Measurements from ENCODE around the gene MACF1. TPM values are rescaled to one million over a fixed set of nuclear protein-coding genes. Genes with fewer than 3 reads are reported as not detected.
"Not testable (repeated sequence)": the region's sequence is repeated elsewhere in the genome, so short reads cannot be mapped to it uniquely, and the experiment has no call there.

MACF1 gene
- total RNA-seq, 3 donors from 2014 or later = 279 to 350 (median 325) TPM

- no peak overlapping the region for H3K27ac ChIP-seq
- TF ChIP-seq, protein P1, sequence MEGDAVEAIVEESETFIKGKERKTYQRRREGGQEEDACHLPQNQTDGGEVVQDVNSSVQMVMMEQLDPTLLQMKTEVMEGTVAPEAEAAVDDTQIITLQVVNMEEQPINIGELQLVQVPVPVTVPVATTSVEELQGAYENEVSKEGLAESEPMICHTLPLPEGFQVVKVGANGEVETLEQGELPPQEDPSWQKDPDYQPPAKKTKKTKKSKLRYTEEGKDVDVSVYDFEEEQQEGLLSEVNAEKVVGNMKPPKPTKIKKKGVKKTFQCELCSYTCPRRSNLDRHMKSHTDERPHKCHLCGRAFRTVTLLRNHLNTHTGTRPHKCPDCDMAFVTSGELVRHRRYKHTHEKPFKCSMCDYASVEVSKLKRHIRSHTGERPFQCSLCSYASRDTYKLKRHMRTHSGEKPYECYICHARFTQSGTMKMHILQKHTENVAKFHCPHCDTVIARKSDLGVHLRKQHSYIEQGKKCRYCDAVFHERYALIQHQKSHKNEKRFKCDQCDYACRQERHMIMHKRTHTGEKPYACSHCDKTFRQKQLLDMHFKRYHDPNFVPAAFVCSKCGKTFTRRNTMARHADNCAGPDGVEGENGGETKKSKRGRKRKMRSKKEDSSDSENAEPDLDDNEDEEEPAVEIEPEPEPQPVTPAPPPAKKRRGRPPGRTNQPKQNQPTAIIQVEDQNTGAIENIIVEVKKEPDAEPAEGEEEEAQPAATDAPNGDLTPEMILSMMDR (IDR thresholded peaks at IDR 0.05) = no peak
- TF ChIP-seq POLR2A (IDR thresholded peaks at IDR 0.05) = no peak
- TF ChIP-seq POLR2AphosphoS5 (IDR thresholded peaks at IDR 0.05) = no peak
- DNase-seq (ENCODE audit: low spot score in 2 of 2) = no peak
These were observed 249.1 kb downstream of the MACF1 start for GRCh38 chr1:39453603-39454002.

DNA sequence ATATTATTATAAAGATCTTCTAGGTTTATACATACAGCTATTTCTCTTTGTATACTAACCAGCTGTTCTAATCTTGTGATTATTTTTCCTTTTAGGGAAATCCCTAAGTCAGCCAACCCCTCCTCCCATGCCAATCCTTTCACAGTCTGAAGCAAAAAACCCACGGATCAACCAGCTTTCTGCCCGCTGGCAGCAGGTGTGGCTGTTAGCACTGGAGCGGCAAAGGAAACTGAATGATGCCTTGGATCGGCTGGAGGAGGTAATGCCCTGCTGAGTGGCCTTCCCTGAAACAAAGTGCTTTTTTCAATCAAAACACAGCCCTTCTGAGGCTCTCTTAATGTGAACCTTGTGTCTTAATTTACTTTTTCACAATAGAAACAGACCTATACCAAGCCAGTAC is 254.5 kb downstream of the MACF1 start:
- TF ChIP-seq, protein P1 (IDR thresholded peaks at IDR 0.05) = no peak
- TF ChIP-seq POLR2AphosphoS5 (IDR thresholded peaks at IDR 0.05) = no peak
- H3K9me3 ChIP-seq = no peaks in the 10 kb centered on the region
- DNase-seq (ENCODE audit: low spot score in 2 of 2) = no peak
- intact Hi-C loops (cut with DNase I; ENCODE audit: low total_unique reads) = no loop called here
- no peak overlapping the region for H3K27ac ChIP-seq
- no peaks in the 10 kb centered on the region for H3K4me1 ChIP-seq
- H3K36me3 ChIP-seq = peaks cover 23% of the 10 kb centered on the region
- H3K27me3 ChIP-seq = no peaks in the 10 kb centered on the region
- no peak overlapping the region for H3K4me3 ChIP-seq

More at GRCh38 chr1:39453603-39454002, 249.1 kb downstream of the MACF1 start:
- intact Hi-C loops (cut with DNase I; ENCODE audit: low total_unique reads) = loop anchor here (5.0 kb wide), 1 partner anchor 69 kb away; no protein-coding TSS in a partner anchor
- peaks cover 22% of the 10 kb centered on the region for H3K36me3 ChIP-seq
- H3K27me3 ChIP-seq = no peaks in the 10 kb centered on the region
- no peaks in the 10 kb centered on the region for H3K9me3 ChIP-seq
- H3K4me1 ChIP-seq = no peaks in the 10 kb centered on the region
- no peak overlapping the region for H3K4me3 ChIP-seq

- DNase-seq (ENCODE audit: low spot score in 2 of 2) = no peak
- Histone ChIP-seq H3K4me1 (no peaks in the 10 kb centered on the region), H3K27me3 (no peaks in the 10 kb centered on the region), H3K4me3 (no peak overlapping the region), H3K27ac (no peak overlapping the region), H3K9me3 (no peaks in the 10 kb centered on the region), H3K36me3 (peaks cover 22% of the 10 kb centered on the region)
- no peak for TF ChIP-seq POLR2A (IDR thresholded peaks at IDR 0.05)
- TF ChIP-seq POLR2AphosphoS5 (IDR thresholded peaks at IDR 0.05) = no peak
- TF ChIP-seq, protein P1 (IDR thresholded peaks at IDR 0.05) = no peak
- intact Hi-C loops (cut with DNase I; ENCODE audit: low total_unique reads) = no loop called here
These were observed 257.6 kb downstream of the MACF1 start for GRCh38 chr1:39462074-39462473.

DNA sequence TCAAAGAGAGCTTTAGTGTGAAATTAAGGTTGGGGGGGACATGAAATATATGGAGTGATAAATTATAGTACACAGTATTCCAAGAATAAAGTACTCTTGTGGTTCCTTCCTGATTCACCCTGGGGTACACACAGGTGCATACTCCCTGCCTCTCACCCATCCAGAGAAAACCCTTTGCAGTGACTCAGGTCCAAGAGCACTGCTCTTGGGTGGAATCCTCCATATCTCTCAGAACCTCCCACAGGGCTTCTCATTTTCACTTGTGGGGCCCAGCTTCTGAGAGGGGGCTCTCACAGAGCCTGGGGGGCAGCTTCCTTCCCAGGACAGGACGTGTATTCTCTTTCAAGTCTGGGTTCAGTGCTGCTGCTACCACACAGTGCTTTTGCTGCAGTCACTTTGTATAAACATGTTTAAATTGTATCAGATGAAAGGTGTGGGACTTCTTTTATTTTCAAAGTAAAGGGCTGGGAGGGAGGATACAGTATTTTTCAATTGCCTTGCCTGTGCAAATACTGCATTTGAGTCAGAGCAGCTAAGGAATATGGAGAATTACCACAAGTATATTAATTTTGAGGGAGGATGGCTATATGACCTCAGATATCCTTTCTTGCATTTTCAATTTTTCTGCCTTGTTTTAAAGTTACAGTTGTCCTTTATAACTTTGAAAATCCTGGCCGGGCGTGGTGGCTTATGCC is 262.1 kb downstream of the MACF1 start:
- H3K36me3 ChIP-seq = peaks cover 13% of the 10 kb centered on the region
- DNase-seq (ENCODE audit: low spot score in 2 of 2) = no peak
- H3K27me3 ChIP-seq = no peaks in the 10 kb centered on the region
- intact Hi-C loops (cut with DNase I; ENCODE audit: low total_unique reads) = no loop called here
- no peak overlapping the region for H3K4me3 ChIP-seq
- no peaks in the 10 kb centered on the region for H3K9me3 ChIP-seq
- TF ChIP-seq POLR2AphosphoS5 (IDR thresholded peaks at IDR 0.05) (no peak), POLR2A (IDR thresholded peaks at IDR 0.05) (no peak)
- TF ChIP-seq, protein P1 (IDR thresholded peaks at IDR 0.05) = no peak
- H3K27ac ChIP-seq = no peak overlapping the region
- H3K4me1 ChIP-seq = no peaks in the 10 kb centered on the region

GRCh38 chr1:39467108-39467720 is 262.7 kb downstream of the MACF1 start:
- H3K4me3 ChIP-seq; H3K27me3 ChIP-seq; intact Hi-C loops (cut with DNase I; ENCODE audit: low total_unique reads); H3K27ac ChIP-seq; H3K9me3 ChIP-seq; DNase-seq (ENCODE audit: low spot score in 2 of 2); H3K4me1 ChIP-seq: not testable (repeated sequence)
- peaks cover 10% of the 10 kb centered on the region for H3K36me3 ChIP-seq

All from breast epithelium (tissue), 4 donors.